Psoas muscle (tissue), 8 donors: Measurements from ENCODE around the gene PPP6R2. TPM values are rescaled to one million over a fixed set of nuclear protein-coding genes. Genes with fewer than 3 reads are reported as not detected.

Source experiments
- ATAC-seq, 4 donors: fragments of 200-7000 bp; cut with Tn5 transposase; one replicate each; pipeline ENCODE4 v1.9.1; 2020; ENCODE audit warnings: moderate library complexity in 3 of 4, mild to moderate bottlenecking in 2 of 4
- DNase-seq, 2 donors: peaks; one replicate each; pipeline ENCODE4 v3.0.0-alpha.2; 2020
- H3K27ac ChIP-seq: fragments of 200-600 bp; one replicate; pipeline ENCODE4 v1.8.0; 2022
- H3K27me3 ChIP-seq, 3 donors: fragments of 200-600 bp in 1 of 3; one replicate each; pipeline versions ENCODE4 v1.6.1 to v1.8.0; 2013 to 2022; ENCODE audit warnings: low read length in 2 of 3, mild to moderate bottlenecking in 2 of 3, moderate library complexity in 1 of 3; ENCODE audit not compliant: insufficient read depth in 3 of 3
- H3K36me3 ChIP-seq, 2 donors: fragments of 200-600 bp in 1 of 2; one replicate each; pipeline versions ENCODE4 v1.6.1 to v1.8.0; 2013 to 2022; ENCODE audit warnings: low read depth in 1 of 2, mild to moderate bottlenecking in 1 of 2, moderate library complexity in 1 of 2; ENCODE audit not compliant: insufficient read depth in 1 of 2
- H3K4me1 ChIP-seq: fragments of 200-600 bp; one replicate; pipeline ENCODE4 v1.8.0; 2022
- H3K4me3 ChIP-seq: fragments of 200-600 bp; one replicate; pipeline ENCODE4 v1.8.0; 2022; ENCODE audit warnings: mild to moderate bottlenecking
- H3K9me3 ChIP-seq: fragments of 200-600 bp; one replicate; pipeline ENCODE4 v1.8.0; 2022
- WGBS, 3 donors: extraction: QIAGEN DNeasy Blood & Tissue Kit; methylation state at CpG; one replicate each; pipeline versions ENCODE4 v1.1.6 to v1.1.7; 2013; 5-methylcytosine and 5-hydroxymethylcytosine counted together
- intact Hi-C, 2 donors: fragments of 100-400 bp; cut with DNase I; formaldehyde crosslinking; loops; one replicate each; pipeline versions ENCODE4 v1.11.0 to v1.14.2; 2022
- polyA plus RNA-seq, 3 donors: library from polyadenylated mRNA; stranded (reverse); fragments of 200-250 nt; gene quantifications; one replicate each; pipeline ENCODE4 v1.2.3, GENCODE V29; 2013
- total RNA-seq, 4 donors: library from RNA; stranded (reverse); fragmentation: NEBNext Ultra II Directional in 2 of 4; extraction: Animal tissue kit (Norgen Biotek cat#: 25700) in 2 of 4; gene quantifications; one replicate each; pipeline versions ENCODE4 v1.2.1 to v1.2.4, GENCODE V29; 2021 to 2023
- TF ChIP-seq, protein P1 (sequence below): fragments of 200-600 bp; IDR thresholded peaks from one replicate; pipeline ENCODE4 v1.8.0; 2022; ENCODE audit warnings: antibody characterized with exemption
- donor health status: healthy with polysubstance abuse.
- donor health status: DM: no; HTN: no; CAD: no; lungs with moderate emphysema.
- donor health status: Bipolar disorder and iron deficiency.
- donor health status: healthy.
- donor health status: DM: yes; HTN: yes; CAD: no.
- donor health status: DM: no; HTN: no; CAD: no.
- donor health status: DM: no; HTN: no; CAD: no.
- donor health status: DM: yes; HTN: yes; CAD: no.

PPP6R2 gene
- total and polyA plus RNA-seq, 7 donors = 31.6 to 48.2 (median 41.6) TPM

DNA sequence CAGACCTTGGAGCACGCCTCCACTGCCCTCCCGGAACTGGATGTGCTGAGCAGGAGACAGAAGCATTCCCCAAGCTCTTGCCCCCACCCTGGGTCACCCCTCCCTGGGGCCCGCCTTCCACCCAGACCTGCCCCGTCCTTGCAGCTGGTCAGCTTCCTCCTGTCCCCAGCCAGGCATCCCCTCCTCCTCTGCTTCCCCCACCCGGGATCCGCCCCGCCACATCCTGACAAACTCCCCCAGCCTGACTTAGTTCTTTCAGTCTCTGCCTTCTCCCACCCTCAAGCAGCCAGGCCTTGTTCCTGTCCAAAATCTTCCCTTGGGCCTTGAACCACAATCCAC, 34.6 kb upstream of the PPP6R2 start:
- peaks cover 23% of the 10 kb centered on the region for H3K4me1 ChIP-seq
- no peaks in the 10 kb centered on the region for H3K9me3 ChIP-seq
- H3K27me3 ChIP-seq = peaks cover 0 to 6% (median 0%) of the 10 kb centered on the region in 3 donors
- TF ChIP-seq, protein P1, sequence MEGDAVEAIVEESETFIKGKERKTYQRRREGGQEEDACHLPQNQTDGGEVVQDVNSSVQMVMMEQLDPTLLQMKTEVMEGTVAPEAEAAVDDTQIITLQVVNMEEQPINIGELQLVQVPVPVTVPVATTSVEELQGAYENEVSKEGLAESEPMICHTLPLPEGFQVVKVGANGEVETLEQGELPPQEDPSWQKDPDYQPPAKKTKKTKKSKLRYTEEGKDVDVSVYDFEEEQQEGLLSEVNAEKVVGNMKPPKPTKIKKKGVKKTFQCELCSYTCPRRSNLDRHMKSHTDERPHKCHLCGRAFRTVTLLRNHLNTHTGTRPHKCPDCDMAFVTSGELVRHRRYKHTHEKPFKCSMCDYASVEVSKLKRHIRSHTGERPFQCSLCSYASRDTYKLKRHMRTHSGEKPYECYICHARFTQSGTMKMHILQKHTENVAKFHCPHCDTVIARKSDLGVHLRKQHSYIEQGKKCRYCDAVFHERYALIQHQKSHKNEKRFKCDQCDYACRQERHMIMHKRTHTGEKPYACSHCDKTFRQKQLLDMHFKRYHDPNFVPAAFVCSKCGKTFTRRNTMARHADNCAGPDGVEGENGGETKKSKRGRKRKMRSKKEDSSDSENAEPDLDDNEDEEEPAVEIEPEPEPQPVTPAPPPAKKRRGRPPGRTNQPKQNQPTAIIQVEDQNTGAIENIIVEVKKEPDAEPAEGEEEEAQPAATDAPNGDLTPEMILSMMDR = no peak
- peak overlapping the region; percentile 55 for H3K27ac ChIP-seq
- intact Hi-C loops = no loop called here
- ATAC-seq = peak in 3 of 4 donors; percentile 11 to 32 (median 16)
- H3K36me3 ChIP-seq = no peaks in the 10 kb centered on the region
- WGBS, 3 donors = 51 to 56% (median 52%) methylated on average over 6 to 7 of the region's 7 CpGs
- peak; percentile 82 to 90 for DNase-seq
- no peak overlapping the region for H3K4me3 ChIP-seq

DNA sequence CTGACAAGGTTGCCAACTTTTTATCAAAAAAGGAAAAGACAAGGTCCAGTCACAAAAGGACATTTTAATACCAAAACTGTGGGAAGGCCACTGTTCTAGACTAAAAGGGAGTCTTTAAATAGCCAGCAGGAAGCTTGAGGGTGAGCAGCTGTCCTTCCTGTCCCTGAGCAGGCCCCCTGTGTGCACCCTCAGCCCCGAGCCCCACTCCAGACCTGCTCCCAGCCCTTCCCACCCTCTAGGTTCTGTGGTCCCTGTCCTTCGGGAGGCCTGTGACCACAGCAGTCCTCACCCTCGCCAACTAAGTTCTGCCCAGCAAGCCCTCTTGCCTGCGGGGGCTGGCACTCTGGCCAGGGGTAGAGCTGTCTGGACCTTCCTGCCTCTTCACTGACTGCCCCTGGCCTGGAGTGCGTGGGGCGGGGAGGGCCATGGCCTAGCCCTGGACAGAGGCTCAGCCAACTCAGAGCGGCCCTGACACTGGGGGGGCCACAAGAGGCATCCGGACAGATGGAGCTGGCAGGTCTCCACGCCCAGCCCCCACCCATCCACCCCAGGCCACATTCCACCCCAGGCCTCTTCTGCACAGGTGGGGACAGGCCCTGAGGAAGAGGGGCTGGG, 34.0 kb upstream of the PPP6R2 start:
- peaks cover 17% of the 10 kb centered on the region for H3K4me1 ChIP-seq
- peak overlapping the region; percentile 55 for H3K27ac ChIP-seq
- peaks cover 0 to 6% (median 0%) of the 10 kb centered on the region in 3 donors for H3K27me3 ChIP-seq
- ATAC-seq = no peak
- TF ChIP-seq, protein P1 = no peak
- WGBS, 3 donors = 49 to 53% (median 51%) methylated on average over 6 to 9 of the region's 9 CpGs
- no peak overlapping the region for H3K4me3 ChIP-seq
- DNase-seq = no peak
- H3K9me3 ChIP-seq = no peaks in the 10 kb centered on the region
- intact Hi-C loops = no loop called here
- no peaks in the 10 kb centered on the region for H3K36me3 ChIP-seq

DNA sequence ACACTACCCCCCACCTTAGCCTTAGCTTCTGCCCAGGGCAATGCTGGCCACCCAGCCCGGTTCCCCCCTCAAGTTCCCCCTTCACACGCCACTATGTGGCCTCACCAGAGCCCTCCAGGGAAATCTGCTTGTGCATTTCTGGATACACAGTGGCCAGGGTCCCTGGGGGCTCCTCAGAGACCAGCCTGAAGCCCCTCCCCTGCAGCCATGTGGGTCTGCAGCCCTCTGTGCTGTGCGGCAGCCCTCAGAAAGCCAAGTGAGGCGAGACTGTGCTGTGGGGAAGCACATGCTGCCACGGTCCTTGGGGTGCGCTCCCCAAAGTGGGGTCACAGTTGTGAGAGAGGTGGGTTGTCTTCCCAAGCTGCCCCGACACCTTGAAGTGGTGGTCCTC, 33.5 kb upstream of the PPP6R2 start:
- intact Hi-C loops = no loop called here
- Histone ChIP-seq H3K9me3 (no peaks in the 10 kb centered on the region), H3K27ac (no peak overlapping the region), H3K4me3 (no peak overlapping the region), H3K4me1 (peaks cover 12% of the 10 kb centered on the region), H3K36me3 (no peaks in the 10 kb centered on the region), H3K27me3 (peaks cover 0 to 6% (median 0%) of the 10 kb centered on the region in 3 donors)
- no peak for DNase-seq
- TF ChIP-seq, protein P1 = no peak
- WGBS, 3 donors = 78 to 81% (median 79%) methylated on average over 7 of the region's 7 CpGs
- ATAC-seq = no peak

DNA sequence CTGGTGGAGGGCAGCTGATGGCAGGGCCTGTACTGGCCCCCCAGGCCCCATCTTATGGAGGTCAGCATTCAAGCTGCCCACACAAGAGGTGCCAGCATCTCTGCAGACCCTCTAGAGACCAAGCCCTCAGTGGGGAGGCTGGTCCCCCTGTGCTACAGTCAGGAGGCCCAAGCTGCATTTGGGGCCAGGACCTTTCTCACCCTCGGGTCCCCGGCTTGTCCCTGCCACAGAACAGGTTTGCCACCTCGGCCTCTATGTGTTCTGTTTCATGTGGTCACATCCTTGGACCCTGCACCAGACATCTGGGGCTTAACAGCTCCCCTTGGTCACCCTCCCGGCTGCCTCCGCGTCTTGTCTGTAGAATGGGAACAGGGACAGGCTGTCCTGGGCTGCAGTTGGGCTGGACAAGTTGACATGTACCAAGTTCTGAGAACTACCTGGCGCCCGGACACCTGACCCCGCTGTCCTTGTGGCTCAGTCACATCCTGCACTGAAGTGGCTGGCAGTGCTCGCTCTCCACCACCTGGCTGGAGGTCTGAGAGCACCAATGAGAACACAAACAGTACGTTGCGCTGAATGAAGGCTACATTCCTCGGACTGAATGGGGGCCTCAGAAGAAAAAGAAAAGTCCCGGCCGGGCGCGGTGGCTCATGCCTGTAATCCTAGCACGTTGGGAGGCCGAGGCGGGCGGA, 33.0 kb upstream of the PPP6R2 start:
- H3K4me1 ChIP-seq = peaks cover 7% of the 10 kb centered on the region
- intact Hi-C loops = no loop called here
- TF ChIP-seq, protein P1 = no peak
- no peaks in the 10 kb centered on the region for H3K36me3 ChIP-seq
- H3K27ac ChIP-seq = no peak overlapping the region
- H3K27me3 ChIP-seq = peaks cover 0 to 6% (median 0%) of the 10 kb centered on the region in 3 donors
- WGBS, 3 donors = 84 to 92% (median 85%) methylated on average over 20 to 21 of the region's 21 CpGs
- no peaks in the 10 kb centered on the region for H3K9me3 ChIP-seq
- DNase-seq (no peak), ATAC-seq (no peak)
- no peak overlapping the region for H3K4me3 ChIP-seq
